Lower lobe of right lung (tissue), 2 donors: ENCODE results near the gene MRM2. TPM values are rescaled to one million over a fixed set of nuclear protein-coding genes. Genes with fewer than 3 reads are reported as not detected.
A peak's percentile ranks its signal among the peaks of the same experiment; 100 is the strongest.

Experiments
- ATAC-seq, 2 donors: fragments of 200-7000 bp; cut with Tn5 transposase; one replicate each; pipeline ENCODE4 v1.9.1; 2020 to 2022; ENCODE audit warnings: mild to moderate bottlenecking in 2 of 2, moderate library complexity in 2 of 2
- DNase-seq: peaks from one replicate; pipeline ENCODE4 v3.0.0-alpha.2; 2020
- H3K27ac ChIP-seq: fragments of 200-600 bp; one replicate; pipeline ENCODE4 v1.8.0; 2022
- H3K27me3 ChIP-seq: fragments of 200-600 bp; one replicate; pipeline ENCODE4 v1.8.0; 2022; ENCODE audit warnings: low read depth
- H3K36me3 ChIP-seq: fragments of 200-600 bp; one replicate; pipeline ENCODE4 v1.8.0; 2022; ENCODE audit warnings: mild to moderate bottlenecking
- H3K4me1 ChIP-seq: fragments of 200-600 bp; one replicate; pipeline ENCODE4 v1.8.0; 2022
- H3K4me3 ChIP-seq: fragments of 200-600 bp; one replicate; pipeline ENCODE4 v1.8.0; 2022; ENCODE audit warnings: mild to moderate bottlenecking
- H3K9me3 ChIP-seq: fragments of 200-600 bp; one replicate; pipeline ENCODE4 v1.8.0; 2022
- CTCF ChIP-seq: fragments of 200-600 bp; IDR thresholded peaks from one replicate; pipeline ENCODE4 v1.8.0; 2022; ENCODE audit warnings: antibody characterized with exemption, mild to moderate bottlenecking
- intact Hi-C: fragments of 100-400 bp; cut with DNase I; formaldehyde crosslinking; loops from one replicate; pipeline ENCODE4 v1.11.0; 2022
- total RNA-seq: library from RNA; stranded (reverse); fragmentation: NEBNext Ultra II Directional; extraction: Animal tissue kit (Norgen Biotek cat#: 25700); gene quantifications from one replicate; pipeline ENCODE4 v1.2.1, GENCODE V29; 2021
- donor health status: DM: no; HTN: yes; CAD: no; lungs with severe emphysema.

MRM2 gene
- total RNA-seq, 1 donor from 2014 or later = 22.6 TPM

- ATAC-seq = peak; percentile 89 to 94
- H3K27ac ChIP-seq = peak within 1 kb of the TSS; percentile 82
- H3K9me3 ChIP-seq = no peaks in the 10 kb centered on the region
- DNase-seq = peak; percentile 92
- TF ChIP-seq CTCF = no peak
- peak within 1 kb of the TSS; percentile 98 for H3K4me3 ChIP-seq
- H3K4me1 ChIP-seq = peaks cover 38% of the 10 kb centered on the region
- H3K36me3 ChIP-seq = peaks cover 51% of the 10 kb centered on the region
- H3K27me3 ChIP-seq = no peaks in the 10 kb centered on the region
- intact Hi-C loops = no loop called here
Observed at GRCh38 chr7:2232766-2233520, 9.1 kb downstream of the MRM2 start, which contains the start of gene MAD1L1. Gene MAD1L1, minus strand, starts transcription at chr7:2232945. Its CDS starts 2,812 bp downstream, at chr7:2230133.

- H3K4me3 ChIP-seq = peak overlapping the region; percentile 98
- peaks cover 51% of the 10 kb centered on the region for H3K36me3 ChIP-seq
- no peaks in the 10 kb centered on the region for H3K27me3 ChIP-seq
- TF ChIP-seq CTCF = no peak
- peak; percentile 60 to 69 for ATAC-seq
- no peak for DNase-seq
- peak overlapping the region; percentile 82 for H3K27ac ChIP-seq
- intact Hi-C loops = no loop called here
- no peaks in the 10 kb centered on the region for H3K9me3 ChIP-seq
- peaks cover 32% of the 10 kb centered on the region for H3K4me1 ChIP-seq
Observed at GRCh38 chr7:2231992-2232765, 9.8 kb downstream of the MRM2 start.

GRCh38 chr7:2230882-2231281 lies 11.1 kb downstream of the MRM2 start:
- Histone ChIP-seq H3K36me3 (peaks cover 56% of the 10 kb centered on the region), H3K27me3 (no peaks in the 10 kb centered on the region), H3K4me1 (peaks cover 33% of the 10 kb centered on the region), H3K4me3 (no peak overlapping the region), H3K27ac (no peak overlapping the region), H3K9me3 (no peaks in the 10 kb centered on the region)
- ATAC-seq (no peak), DNase-seq (no peak)
- intact Hi-C loops = no loop called here
- TF ChIP-seq CTCF = no peak

GRCh38 chr7:2230226-2230625 lies 11.8 kb downstream of the MRM2 start:
- peaks cover 39% of the 10 kb centered on the region for H3K4me1 ChIP-seq
- ATAC-seq (no peak), DNase-seq (no peak)
- H3K27me3 ChIP-seq = no peaks in the 10 kb centered on the region
- H3K9me3 ChIP-seq = no peaks in the 10 kb centered on the region
- no peak for TF ChIP-seq CTCF
- no peak overlapping the region for H3K4me3 ChIP-seq
- intact Hi-C loops = no loop called here
- H3K36me3 ChIP-seq = peaks cover 57% of the 10 kb centered on the region
- no peak overlapping the region for H3K27ac ChIP-seq

GRCh38 chr7:2229467-2229866 lies 12.5 kb downstream of the MRM2 start:
- intact Hi-C loops = no loop called here
- peaks cover 57% of the 10 kb centered on the region for H3K36me3 ChIP-seq
- no peak overlapping the region for H3K4me3 ChIP-seq
- ATAC-seq = no peak
- DNase-seq = no peak
- no peaks in the 10 kb centered on the region for H3K9me3 ChIP-seq
- no peaks in the 10 kb centered on the region for H3K27me3 ChIP-seq
- peaks cover 44% of the 10 kb centered on the region for H3K4me1 ChIP-seq
- H3K27ac ChIP-seq = no peak overlapping the region
- no peak for TF ChIP-seq CTCF
